HUES64 (cell line): ENCODE data around the gene PLA2G4F.
"Not testable (repeated sequence)": the region's sequence is repeated elsewhere in the genome, so short reads cannot be mapped to it uniquely, and the experiment has no call there.

Experiments
- H3K27ac ChIP-seq: 2 replicates; pipeline ENCODE4 v1.7.0; 2013; ENCODE audit warnings: low read depth, low read length, inconsistent platforms
- H3K27me3 ChIP-seq: 2 replicates; pipeline ENCODE4 v1.6.1; 2013; ENCODE audit warnings: mild to moderate bottlenecking, low read length; ENCODE audit not compliant: insufficient read depth
- H3K36me3 ChIP-seq: 2 replicates; pipeline ENCODE4 v1.6.1; 2013; ENCODE audit warnings: mild to moderate bottlenecking, low read length; ENCODE audit not compliant: insufficient read depth
- H3K4me1 ChIP-seq: 2 replicates; pipeline ENCODE4 v1.6.1; 2013; ENCODE audit warnings: mild to moderate bottlenecking, low read length, moderate library complexity; ENCODE audit not compliant: insufficient read depth
- H3K4me3 ChIP-seq: 2 replicates; pipeline ENCODE4 v1.5.1; 2013; ENCODE audit warnings: mild to moderate bottlenecking, low read length, moderate library complexity
- H3K9ac ChIP-seq: 2 replicates; pipeline ENCODE4 v1.6.1; 2013; ENCODE audit warnings: mild to moderate bottlenecking, low read depth, low read length
- H3K9me3 ChIP-seq: 2 replicates; pipeline ENCODE4 v1.6.1; 2013; ENCODE audit warnings: low read depth, low read length; ENCODE audit not compliant: insufficient read depth
- WGBS: fragments of 150-250, 120-280 bp; methylation state at CpG from one replicate; pipeline ENCODE4 v1.1.7; 2013; ENCODE audit warnings: missing lambda C conversion rate; 5-methylcytosine and 5-hydroxymethylcytosine counted together

Gene PLA2G4F

DNA sequence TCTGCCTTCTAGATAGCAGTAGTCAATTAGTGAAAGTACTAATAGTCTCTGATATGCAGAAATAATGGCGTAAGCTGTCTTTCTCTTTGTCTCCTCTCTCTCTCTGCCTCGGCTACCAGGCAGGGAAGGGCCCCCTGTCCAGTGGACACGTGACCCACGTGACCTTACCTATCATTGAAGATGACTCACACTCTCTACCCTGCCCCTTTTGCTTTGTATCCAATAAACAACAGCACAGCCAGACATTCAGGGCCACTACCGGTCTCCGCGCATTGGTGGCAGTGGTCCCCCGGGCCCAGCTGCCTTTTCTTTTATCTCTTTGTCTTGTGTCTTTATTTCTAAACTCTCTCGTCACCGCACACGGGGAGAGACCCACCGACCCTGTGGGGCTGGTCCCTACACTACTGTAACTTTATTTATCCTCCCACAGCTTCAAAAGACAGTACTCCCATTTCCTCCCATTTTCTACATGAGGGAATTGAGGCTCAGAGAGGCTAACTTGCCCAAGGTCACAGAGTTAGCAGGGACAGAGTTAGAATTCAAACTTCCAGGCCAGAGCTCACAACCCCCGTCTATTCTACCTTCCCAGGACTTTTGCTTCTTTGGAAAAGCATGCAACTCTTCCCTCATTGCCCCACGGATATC, 64.6 kb downstream of the PLA2G4F start:
- Histone ChIP-seq H3K9ac (peak overlapping the region; percentile 59), H3K4me1 (peaks cover 13% of the 10 kb centered on the region), H3K27ac (peak overlapping the region; percentile 81)
- not testable (repeated sequence) for H3K9me3 ChIP-seq, H3K4me3 ChIP-seq, H3K36me3 ChIP-seq, H3K27me3 ChIP-seq
- 37% methylated on average over 13 of the region's 14 CpGs for WGBS

DNA sequence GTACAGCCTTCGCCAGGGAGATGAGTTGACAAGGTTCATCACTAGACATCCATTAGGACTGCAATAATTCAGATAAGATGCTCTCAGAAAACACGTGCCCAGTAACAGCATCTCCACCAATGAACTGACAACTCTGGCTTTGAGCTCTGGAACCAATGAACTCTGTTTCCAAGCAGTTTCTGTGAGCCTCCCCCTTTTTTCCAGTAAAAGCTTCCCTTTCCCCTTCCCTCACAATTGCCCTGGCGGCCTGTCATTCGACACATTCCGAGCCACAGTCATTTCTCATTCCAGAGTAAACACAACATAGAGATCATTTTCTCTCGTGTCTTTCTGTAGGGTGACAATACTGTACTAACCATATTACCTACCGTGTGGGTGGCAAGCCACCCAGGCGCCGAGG, 65.7 kb downstream of the PLA2G4F start:
- H3K27ac ChIP-seq, result no peak overlapping the region
- H3K9me3 ChIP-seq, result no peaks in the 10 kb centered on the region
- 85% methylated on average over 7 of the region's 9 CpGs for WGBS
- no peaks in the 10 kb centered on the region for H3K36me3 ChIP-seq
- no peak overlapping the region for H3K4me3 ChIP-seq
- peaks cover 13% of the 10 kb centered on the region for H3K4me1 ChIP-seq
- H3K9ac ChIP-seq, result no peak overlapping the region
- H3K27me3 ChIP-seq, result no peaks in the 10 kb centered on the region

DNA sequence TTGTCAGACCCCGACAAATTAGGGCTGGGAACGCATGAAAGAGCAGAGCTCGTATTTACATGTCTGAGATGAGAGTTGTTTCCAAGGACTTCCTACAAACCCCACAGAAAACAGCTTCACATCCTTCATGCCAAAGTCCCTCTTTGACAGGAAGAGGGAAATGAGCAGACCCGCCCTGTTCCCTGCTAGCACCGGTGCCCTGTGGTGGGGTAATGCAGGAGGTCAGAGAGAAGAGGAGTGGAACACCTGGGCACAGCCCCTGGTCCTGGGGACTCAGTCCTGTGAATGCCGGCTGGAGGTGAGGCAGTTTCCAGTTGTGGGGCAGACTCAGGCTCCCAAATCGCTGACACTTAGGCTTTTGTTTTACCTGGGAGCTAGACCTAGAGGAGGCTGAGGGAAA, 66.1 kb downstream of the PLA2G4F start:
- WGBS, result 73% methylated on average over 7 of the region's 7 CpGs

DNA sequence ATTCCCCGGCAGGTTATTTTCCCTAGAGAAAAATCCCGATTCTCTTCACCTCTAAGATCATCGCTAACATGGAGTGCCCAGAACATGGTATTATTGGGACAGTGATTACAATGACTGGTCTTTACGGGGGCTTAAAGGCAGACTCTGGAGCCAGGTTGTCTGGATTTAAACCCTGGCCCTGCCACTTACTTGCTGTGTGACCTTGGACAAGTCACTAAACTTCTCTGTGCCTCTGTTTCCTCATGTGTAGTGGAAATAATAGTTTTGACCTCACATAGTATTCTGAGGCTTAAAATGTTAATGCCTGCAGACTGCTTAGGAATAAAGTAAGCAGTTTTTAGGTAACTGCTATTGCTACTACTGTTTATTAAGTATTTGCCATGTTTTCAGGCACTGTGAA, 66.5 kb downstream of the PLA2G4F start:
- H3K4me3 ChIP-seq, result no peak overlapping the region
- no peaks in the 10 kb centered on the region for H3K36me3 ChIP-seq
- H3K4me1 ChIP-seq, result peaks cover 18% of the 10 kb centered on the region
- H3K27me3 ChIP-seq, result no peaks in the 10 kb centered on the region
- WGBS, result 90% methylated on average over 4 of the region's 4 CpGs
- no peak overlapping the region for H3K9ac ChIP-seq
- H3K27ac ChIP-seq, result no peak overlapping the region
- no peaks in the 10 kb centered on the region for H3K9me3 ChIP-seq

More for the DNA sequence above, 66.1 kb downstream of the PLA2G4F start:
- H3K36me3 ChIP-seq, result no peaks in the 10 kb centered on the region
- H3K9ac ChIP-seq, result no peak overlapping the region
- H3K27me3 ChIP-seq, result no peaks in the 10 kb centered on the region
- no peak overlapping the region for H3K27ac ChIP-seq
- H3K4me3 ChIP-seq, result no peak overlapping the region
- no peaks in the 10 kb centered on the region for H3K9me3 ChIP-seq
- peaks cover 13% of the 10 kb centered on the region for H3K4me1 ChIP-seq
